ENCODE measurements around the gene PLA2G6.
A peak's percentile ranks its signal among the peaks of the same experiment; 100 is the strongest.

PLA2G6 gene

GRCh38 chr22:38181453-38182200 lies at the start of gene PLA2G6:
Gene PLA2G6 (minus strand): TSS chr22:38181830. CDS start chr22:38169426, 12,404 bp downstream.
- peak; percentile 100 for DNase-seq (ENCODE audit: low spot score)

- DNase-seq (ENCODE audit: low spot score), result no peak
Measured at GRCh38 chr22:38230916-38231315, 49.3 kb upstream of the PLA2G6 start.

GRCh38 chr22:38230108-38230825 lies 48.6 kb upstream of the PLA2G6 start:
- peak; percentile 72 for DNase-seq (ENCODE audit: low spot score)

- DNase-seq (ENCODE audit: low spot score), result peak; percentile 56
Measured at GRCh38 chr22:38228873-38229740, 47.5 kb upstream of the PLA2G6 start.

- no peak for DNase-seq (ENCODE audit: low spot score)
Measured at GRCh38 chr22:38228326-38228872, 46.8 kb upstream of the PLA2G6 start.

- no peak for DNase-seq (ENCODE audit: low spot score)
Measured at GRCh38 chr22:38226853-38227649, 45.4 kb upstream of the PLA2G6 start.

GRCh38 chr22:38223289-38223960 lies 41.8 kb upstream of the PLA2G6 start:
- no peak for DNase-seq (ENCODE audit: low spot score)

GRCh38 chr22:38222797-38223119 lies 41.1 kb upstream of the PLA2G6 start:
- DNase-seq (ENCODE audit: low spot score), result no peak

GRCh38 chr22:38221908-38222796 lies 40.5 kb upstream of the PLA2G6 start:
- DNase-seq (ENCODE audit: low spot score), result no peak

GRCh38 chr22:38221407-38221806 lies 39.8 kb upstream of the PLA2G6 start:
- no peak for DNase-seq (ENCODE audit: low spot score)

GRCh38 chr22:38220653-38221386 lies 39.2 kb upstream of the PLA2G6 start:
- DNase-seq (ENCODE audit: low spot score), result no peak

- DNase-seq (ENCODE audit: low spot score), result no peak
Measured at GRCh38 chr22:38220163-38220562, 38.5 kb upstream of the PLA2G6 start.

- no peak for DNase-seq (ENCODE audit: low spot score)
Measured at GRCh38 chr22:38219632-38220031, 38.0 kb upstream of the PLA2G6 start.

- no peak for DNase-seq (ENCODE audit: low spot score)
Measured at GRCh38 chr22:38218661-38219622, 37.3 kb upstream of the PLA2G6 start.

- DNase-seq (ENCODE audit: low spot score), result no peak
Measured at GRCh38 chr22:38215156-38216038, 33.8 kb upstream of the PLA2G6 start.

GRCh38 chr22:38214302-38215056 lies 32.8 kb upstream of the PLA2G6 start:
- peak; percentile 56 for DNase-seq (ENCODE audit: low spot score)
